HG03175 (cell line): ENCODE data around the gene ABCD1.
"Not testable (repeated sequence)": the region's sequence is repeated elsewhere in the genome, so short reads cannot be mapped to it uniquely, and the experiment has no call there.

Experiments
- ATAC-seq: cut with Tn5 transposase; IDR thresholded peaks from one replicate; pipeline ENCODE4 v1.9.1; 2021; ENCODE audit warnings: mild to moderate bottlenecking, moderate library complexity; ENCODE audit not compliant: unreplicated experiment

ABCD1 gene

GRCh38 chrX:153731845-153732215, 7.2 kb downstream of the ABCD1 start:
- no peak for ATAC-seq

- ATAC-seq: no peak
These were observed 7.7 kb downstream of the ABCD1 start for GRCh38 chrX:153732401-153732800.

- ATAC-seq: no peak
These were observed 9.1 kb downstream of the ABCD1 start for GRCh38 chrX:153733651-153734240.

GRCh38 chrX:153734871-153735270, 10.2 kb downstream of the ABCD1 start:
- no peak for ATAC-seq

- no peak for ATAC-seq
These were observed 10.6 kb downstream of the ABCD1 start for GRCh38 chrX:153735274-153735673.

- ATAC-seq: no peak
These were observed 11.6 kb downstream of the ABCD1 start for GRCh38 chrX:153736071-153736820.

GRCh38 chrX:153736871-153737441, 12.3 kb downstream of the ABCD1 start:
- no peak for ATAC-seq

- ATAC-seq: no peak
These were observed 13.5 kb downstream of the ABCD1 start for GRCh38 chrX:153738056-153738605.

- ATAC-seq: no peak
These were observed 15.3 kb downstream of the ABCD1 start for GRCh38 chrX:153739754-153740486.

- no peak for ATAC-seq
These were observed 16.1 kb downstream of the ABCD1 start for GRCh38 chrX:153740631-153741222.

GRCh38 chrX:153741446-153741845, 16.8 kb downstream of the ABCD1 start:
- ATAC-seq: no peak

- not testable (repeated sequence) for ATAC-seq
These were observed 17.5 kb downstream of the ABCD1 start for GRCh38 chrX:153742111-153742510.

- ATAC-seq: not testable (repeated sequence)
These were observed 18.3 kb downstream of the ABCD1 start for GRCh38 chrX:153742796-153743467.

GRCh38 chrX:153743468-153744209, 19.0 kb downstream of the ABCD1 start:
- not testable (repeated sequence) for ATAC-seq

GRCh38 chrX:153744210-153745066, 19.8 kb downstream of the ABCD1 start:
- no peak for ATAC-seq

GRCh38 chrX:153745067-153745433, 20.4 kb downstream of the ABCD1 start:
- ATAC-seq: not testable (repeated sequence)

GRCh38 chrX:153746359-153746758, 21.7 kb downstream of the ABCD1 start:
- no peak for ATAC-seq

- not testable (repeated sequence) for ATAC-seq
These were observed 22.3 kb downstream of the ABCD1 start for GRCh38 chrX:153746991-153747390.

- ATAC-seq: not testable (repeated sequence)
These were observed 24.4 kb downstream of the ABCD1 start for GRCh38 chrX:153749017-153749416.
